Erythroblast (primary cell): ENCODE data around the gene CRYBG2.
"Not testable (repeated sequence)": the region's sequence is repeated elsewhere in the genome, so short reads cannot be mapped to it uniquely, and the experiment has no call there.

ENCODE experiments used
- DNase-seq, 2 experiments: peaks; one replicate each; lab custom pipeline; 2025; lab: John Stamatoyannopoulos, UW
- GATA1 ChIP-seq: IDR thresholded peaks from 2 replicates; pipeline ENCODE4 v1.6.1; 2011; ENCODE audit warnings: low read depth, mild to moderate bottlenecking, control low read depth, low read length, moderate library complexity
- POLR2A ChIP-seq: IDR thresholded peaks from 2 replicates; pipeline ENCODE4 v1.6.1; 2011; ENCODE audit warnings: mild to moderate bottlenecking, low read length

CRYBG2 gene

DNA sequence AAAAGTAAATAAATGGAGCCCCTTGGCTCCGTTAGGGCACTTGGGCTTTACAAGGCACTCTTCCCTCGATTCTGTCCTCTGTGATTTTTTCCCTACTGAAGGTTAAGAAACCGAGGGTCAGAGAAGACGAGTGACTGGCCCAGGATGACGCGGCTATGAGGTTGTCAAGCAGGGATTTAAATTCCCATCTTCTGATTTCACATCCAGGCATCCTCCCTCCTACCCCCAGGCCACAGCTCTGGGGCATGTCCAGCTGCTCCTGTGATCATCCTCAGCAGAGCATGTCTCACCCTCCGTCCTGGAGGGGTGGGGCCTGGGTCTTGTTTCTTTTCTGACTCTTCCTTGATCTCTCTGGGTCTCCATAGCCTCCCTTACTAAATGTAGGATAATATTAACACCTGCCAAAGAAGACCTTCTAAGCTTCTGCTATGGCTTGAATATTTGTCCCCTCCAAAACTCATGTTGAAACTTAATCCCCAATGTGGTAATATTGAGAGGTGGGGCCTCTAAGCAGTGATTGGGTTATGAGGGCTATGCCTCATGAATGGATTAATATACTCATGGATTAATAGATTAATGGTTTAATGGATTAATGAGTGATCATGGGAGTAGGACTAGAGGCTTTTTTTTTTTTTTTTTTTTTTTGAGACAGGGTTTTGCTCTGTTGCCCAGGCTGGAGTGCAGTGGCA lies 4.6 kb downstream of the CRYBG2 start:
- no peak for DNase-seq
- TF ChIP-seq POLR2A (no peak), GATA1 (no peak)

DNA sequence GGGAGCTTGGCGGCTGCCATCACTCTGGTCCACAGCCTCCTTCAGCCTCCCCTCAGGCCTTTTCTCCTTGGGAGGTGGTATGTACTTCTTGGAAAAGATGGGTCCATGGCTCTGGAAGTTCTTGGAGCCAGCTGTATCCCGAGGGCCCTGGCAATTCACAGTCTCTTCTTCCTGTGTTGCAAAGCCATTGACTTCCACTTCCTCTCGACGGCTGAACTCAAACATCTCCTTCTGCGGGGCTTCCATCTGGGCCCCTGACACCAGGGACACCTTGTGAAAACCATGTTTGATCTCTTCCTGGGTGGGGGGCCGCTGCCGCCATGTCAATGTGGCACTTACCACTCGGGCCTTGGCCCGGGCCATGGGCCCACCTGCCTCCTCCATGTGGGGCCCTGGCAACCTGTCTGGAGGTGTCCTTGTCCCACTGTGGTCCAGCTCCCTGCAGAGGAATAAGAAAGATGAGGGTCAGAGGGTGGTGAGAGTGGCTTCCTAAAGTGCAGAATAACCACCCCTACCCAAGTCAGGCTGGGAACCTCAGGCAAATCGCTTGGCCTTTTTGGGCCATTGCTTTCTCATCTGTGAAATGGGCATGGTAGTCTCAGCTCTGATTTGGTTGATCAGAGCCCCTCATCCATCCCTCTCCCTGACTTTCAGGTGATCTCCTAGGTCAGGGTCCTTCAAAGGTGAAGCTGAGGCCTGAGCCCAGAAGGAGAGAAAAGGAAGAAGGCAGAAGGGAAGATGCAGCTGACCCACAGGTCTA lies 7.5 kb downstream of the CRYBG2 start:
- DNase-seq: no peak

DNA sequence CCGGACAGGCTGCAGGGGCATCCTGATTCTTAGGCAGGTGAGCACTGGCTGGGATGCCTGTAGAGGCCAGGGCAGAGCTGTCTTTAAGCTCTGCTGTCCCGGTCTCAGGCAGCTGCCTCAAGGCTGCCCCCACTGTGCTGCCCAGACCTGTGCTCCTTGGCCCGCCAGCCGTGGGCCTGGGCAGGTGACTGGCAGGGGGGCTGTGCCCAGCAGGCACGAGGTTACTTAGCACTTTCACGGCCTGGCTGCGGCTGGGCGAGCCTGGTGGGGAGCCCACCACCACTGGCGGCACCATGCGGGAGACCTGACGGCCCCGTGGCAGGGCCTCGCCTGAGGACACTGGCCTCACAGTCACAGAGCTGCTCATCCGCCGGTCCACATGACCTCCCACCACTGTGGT lies 8.2 kb downstream of the CRYBG2 start:
- TF ChIP-seq GATA1 (no peak), POLR2A (no peak)
- DNase-seq: no peak

More for the DNA sequence above, 7.5 kb downstream of the CRYBG2 start:
- TF ChIP-seq GATA1 (no peak), POLR2A (no peak)

DNA sequence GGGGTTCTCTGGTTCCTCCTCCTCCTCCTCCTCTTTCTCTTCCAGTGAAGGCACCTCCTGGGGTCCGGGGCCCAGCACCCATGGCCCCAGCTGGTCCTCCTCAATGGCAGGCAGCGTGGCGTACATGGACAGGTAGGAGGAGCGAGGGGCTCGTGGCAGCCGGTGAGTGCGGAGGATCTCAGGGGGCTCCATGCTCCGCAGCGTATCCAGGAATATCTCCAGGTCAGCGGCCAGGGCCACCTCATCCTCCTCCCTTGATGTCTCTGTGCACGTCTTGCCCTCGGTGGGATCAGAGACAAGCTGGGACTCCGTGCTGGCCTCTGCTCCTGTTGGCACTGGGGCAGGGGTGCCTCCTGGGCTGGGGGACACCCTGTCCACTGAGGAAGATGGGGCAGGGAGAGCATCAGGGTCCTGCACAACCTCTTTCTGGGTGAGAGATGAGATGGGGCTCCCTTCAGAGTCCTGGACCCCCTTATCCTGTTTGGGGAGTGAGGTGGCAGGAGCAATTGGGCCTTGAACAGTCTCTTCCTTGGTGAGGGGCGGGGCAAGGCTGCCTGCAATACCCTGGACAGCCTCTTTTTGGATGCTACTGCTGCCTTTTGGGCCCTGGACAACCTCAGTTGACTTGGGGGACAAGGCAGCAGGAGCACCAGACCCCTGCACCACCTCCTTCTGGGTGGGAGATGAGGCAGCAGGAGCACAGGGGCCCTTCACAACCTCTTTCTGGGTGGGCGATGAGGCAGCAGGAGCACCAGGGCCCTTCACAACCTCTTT lies 9.6 kb downstream of the CRYBG2 start:
- TF ChIP-seq GATA1 (no peak), POLR2A (no peak)
- DNase-seq: no peak

DNA sequence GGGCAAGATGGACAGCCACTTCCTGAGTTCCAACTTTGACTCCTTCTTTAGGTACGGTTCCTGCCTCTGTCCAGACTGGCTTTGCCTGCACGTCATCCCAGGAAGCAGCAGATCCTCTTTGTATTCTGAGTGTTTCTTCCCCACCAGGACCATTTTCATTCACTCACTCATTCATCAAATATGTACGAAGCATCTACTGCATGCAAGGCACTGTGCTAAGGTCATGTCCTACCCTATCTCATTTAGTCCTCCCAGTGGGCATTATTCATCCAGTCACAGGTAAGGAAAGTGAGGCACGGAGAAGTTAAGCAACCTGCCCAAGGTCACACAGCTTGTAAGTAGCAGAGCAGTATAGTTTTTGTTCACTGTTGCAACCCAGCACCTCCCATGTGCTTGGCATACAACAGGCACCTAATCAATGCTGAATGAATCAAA lies 13.9 kb downstream of the CRYBG2 start:
- no peak for DNase-seq
- TF ChIP-seq POLR2A (no peak), GATA1 (no peak)

DNA sequence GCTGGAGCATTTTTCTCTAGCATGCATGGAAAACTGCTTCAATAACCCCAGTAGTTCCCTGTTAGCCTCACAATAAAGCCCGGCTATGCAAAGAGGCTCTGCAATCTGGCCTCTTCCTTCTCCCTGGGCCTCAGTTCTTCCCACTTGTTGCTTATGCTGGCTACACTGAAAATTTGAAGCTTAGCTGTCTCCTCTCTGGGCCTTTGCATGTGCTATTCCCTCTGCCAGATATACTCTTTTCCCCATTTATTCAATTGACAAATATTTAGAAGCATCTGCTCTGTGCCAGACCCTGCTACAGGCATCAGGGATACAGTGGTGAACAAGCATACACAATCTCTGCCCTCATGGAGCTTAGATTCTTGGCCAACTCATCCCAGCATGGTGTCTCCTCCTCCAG lies 15.3 kb downstream of the CRYBG2 start:
- TF ChIP-seq GATA1: no peak
- no peak for DNase-seq

DNA sequence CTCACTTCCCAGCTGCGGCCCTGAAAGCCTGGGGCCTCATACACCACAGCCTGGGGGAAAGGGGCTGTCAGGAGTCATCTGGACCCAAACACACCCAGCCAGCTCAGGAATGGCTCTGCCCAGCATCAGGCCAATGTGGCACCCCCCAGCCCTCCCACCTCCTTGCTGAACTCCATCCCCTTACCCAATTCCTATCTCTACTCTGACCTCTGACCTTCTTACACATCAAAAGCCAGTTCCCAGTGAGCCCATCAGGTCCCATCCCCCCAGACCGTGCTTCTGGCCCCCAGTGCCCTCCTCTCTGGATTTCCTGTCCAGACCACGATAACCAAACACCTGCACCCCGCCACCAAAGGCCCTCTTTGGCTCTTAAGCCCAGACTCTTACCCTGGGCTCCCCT lies 16.3 kb downstream of the CRYBG2 start:
- DNase-seq: no peak
- TF ChIP-seq POLR2A (no peak), GATA1 (no peak)

DNA sequence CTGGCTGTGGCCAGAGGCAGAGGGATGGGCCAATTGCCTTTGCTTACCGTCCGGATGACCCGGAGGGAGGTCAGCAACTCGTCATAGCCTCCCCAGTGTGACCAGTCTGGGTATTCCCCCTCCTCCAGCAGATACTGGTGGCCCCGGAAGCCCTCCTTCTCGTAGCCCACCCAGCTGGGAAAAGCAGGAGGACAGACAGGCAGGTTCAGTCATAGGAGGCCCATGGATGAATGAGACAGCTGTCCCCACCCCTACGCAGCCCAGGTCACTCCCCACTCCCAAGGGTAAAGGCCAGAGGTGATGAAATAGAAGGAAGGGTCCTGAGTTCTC lies 16.8 kb downstream of the CRYBG2 start:
- no peak for TF ChIP-seq POLR2A
- TF ChIP-seq GATA1: no peak
- no peak for DNase-seq

DNA sequence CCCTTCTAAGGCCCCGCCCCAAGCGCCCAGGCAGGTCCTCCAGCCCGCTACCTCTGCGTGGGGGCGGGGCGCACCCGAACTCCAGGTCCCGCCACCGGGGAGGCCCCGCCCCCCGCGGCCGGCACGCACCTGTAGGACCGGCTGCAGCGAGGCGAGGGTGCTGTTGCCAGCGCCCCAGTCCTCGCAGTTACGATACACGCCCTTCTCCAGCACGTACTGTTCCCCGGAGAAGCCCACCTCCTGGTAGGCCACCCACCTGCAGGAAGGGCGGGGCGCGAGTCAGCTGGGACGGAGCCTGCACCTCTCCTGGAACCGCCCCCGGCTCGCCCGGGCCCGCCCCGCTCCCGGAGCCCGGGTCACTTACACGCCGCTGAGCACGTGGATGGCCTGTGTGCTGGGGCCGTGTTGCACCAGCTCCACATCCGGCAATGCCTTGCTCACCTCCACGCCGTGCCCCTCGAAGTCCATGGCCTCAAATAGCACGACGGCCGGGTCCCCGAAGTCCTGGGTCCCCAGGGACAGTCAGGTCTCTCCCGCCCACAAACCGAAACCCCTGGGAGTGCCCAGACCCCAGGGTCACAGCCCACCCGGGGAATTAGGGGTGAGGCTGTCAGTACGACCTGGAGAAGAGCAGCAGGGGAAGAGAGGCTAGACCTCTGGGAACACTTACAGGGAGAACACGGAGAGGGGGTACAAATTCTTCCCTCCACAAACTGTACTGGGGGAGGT lies 17.3 kb downstream of the CRYBG2 start:
- DNase-seq: peak in 1 of 2 experiments; percentile 80
- no peak for TF ChIP-seq GATA1
- no peak for TF ChIP-seq POLR2A

DNA sequence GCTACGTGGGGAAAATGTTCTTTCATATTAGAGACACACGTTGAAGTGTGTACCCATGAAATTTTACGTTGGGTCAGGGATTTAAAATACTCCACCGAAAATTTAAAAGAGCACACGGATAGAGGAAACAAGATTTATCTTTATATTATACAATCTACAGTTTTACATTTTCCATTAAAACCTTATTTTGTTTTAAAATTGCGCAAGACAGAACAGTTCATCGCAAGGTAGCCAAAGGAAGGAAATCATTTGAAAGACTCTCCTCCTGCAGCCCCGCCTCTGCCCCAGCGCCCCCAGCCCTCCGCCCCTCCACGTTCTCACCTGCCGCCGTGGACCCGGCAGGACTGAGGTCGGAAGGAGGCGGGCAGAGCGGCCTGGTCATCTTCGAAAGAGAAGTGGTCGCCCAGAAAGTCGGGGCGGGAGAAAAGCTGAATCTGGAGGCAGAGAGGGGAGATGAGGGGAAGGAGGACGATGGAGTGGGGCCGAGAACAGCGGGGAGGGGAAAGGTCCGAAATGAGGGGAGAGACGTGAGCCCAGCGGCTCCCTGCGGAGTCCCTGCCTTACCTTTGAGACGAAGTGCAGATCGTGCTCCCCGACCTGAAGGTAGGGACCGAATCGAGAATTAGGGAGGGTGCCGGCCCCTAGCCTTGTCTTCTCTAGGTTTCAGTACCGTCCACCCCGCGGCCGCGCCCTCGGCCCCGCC lies 18.0 kb downstream of the CRYBG2 start:
- TF ChIP-seq POLR2A: no peak
- TF ChIP-seq GATA1: no peak
- no peak for DNase-seq

DNA sequence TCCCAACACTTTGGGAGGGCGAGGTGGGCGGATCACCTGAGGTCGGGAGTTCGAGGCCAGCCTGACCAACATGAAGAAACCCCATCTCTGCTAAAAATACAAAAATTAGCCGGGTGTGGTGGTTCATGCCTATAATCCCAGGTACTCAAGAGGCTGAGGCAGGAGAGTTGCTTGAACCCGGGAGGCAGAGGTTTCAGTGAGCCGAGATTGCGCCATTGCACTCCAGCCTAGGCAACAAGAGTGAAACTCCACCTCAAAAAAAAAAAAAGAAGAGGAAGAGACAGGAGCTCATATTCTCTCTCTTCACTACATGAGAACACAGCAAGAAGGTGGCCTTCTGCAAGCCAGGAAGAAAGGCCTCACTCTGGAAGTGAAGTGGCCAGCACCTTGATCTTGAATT lies 20.6 kb downstream of the CRYBG2 start:
- DNase-seq: not testable (repeated sequence)

DNA sequence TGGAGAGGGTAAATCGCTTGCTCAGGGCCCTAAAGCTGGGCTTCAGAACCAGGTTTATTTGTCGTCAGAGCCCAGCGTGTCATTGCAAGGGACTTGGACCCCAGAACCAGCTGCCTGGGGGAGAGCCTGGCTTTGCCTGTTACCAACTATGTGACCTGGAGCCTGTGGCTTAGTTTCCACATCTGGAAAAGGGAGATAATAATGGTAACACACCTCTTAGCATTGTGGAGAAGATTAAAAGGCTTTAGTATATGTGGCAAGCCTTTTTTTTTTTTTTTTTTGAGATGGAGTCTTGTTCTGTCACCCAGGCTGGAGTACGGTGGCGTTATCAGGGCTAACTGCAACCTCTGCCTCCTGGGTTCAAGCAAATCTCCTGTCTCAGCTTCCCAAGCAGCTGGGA lies 23.7 kb downstream of the CRYBG2 start:
- TF ChIP-seq GATA1 (no peak), POLR2A (no peak)
- no peak for DNase-seq

DNA sequence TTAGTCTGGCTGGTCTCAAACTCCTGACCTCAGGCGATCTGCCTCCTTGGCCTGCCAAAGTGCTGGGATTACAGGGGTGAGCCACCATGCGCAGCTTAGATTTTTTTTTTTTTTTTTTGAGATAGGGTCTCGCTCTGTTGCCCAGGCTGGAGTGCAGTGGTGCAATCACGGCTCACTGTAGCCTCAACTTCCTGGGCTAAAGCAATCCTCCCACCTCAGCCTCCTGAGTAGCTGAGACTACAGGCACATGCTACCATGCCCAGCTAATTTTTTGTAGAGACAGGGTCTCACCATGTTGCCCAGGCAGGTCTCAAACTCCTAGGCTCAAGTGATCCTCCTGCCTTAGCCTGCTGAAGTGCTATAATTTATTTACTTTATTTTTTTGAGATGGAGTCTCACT lies 24.6 kb downstream of the CRYBG2 start:
- DNase-seq: not testable (repeated sequence)
